Spleen (tissue), 7 donors: ENCODE results near the gene SBK3.

Source experiments
- POLR2AphosphoS5 ChIP-seq, 3 donors: sonication (generic); formaldehyde crosslinking; IDR thresholded peaks; one replicate each; pipeline ENCODE4 v1.5.1; 2017; ENCODE audit warnings: antibody characterized with exemption in 3 of 3
- TF ChIP-seq, protein P1 (sequence below), 11 experiments: fragments of 200-600 bp in 7 of 11; fragments of 450-650 bp in 4 of 11; sonication (generic) in 4 of 11; IDR thresholded peaks in 8 of 11; conservative IDR thresholded peaks in 3 of 11; 1 replicate in 7 of 11; 2 replicates in 4 of 11; pipeline versions ENCODE4 v1.4.0 to v1.8.0; 2016 to 2021; ENCODE audit warnings: antibody characterized with exemption in 11 of 11, inconsistent platforms in 4 of 11, mild to moderate bottlenecking in 1 of 11
- donor health status: DM: no; HTN: no; CAD: no; lungs with moderate emphysema.
- donor health status: DM: no; HTN: no; CAD: no.
- donor health status: DM: no; HTN: no; CAD: no.

DNA sequence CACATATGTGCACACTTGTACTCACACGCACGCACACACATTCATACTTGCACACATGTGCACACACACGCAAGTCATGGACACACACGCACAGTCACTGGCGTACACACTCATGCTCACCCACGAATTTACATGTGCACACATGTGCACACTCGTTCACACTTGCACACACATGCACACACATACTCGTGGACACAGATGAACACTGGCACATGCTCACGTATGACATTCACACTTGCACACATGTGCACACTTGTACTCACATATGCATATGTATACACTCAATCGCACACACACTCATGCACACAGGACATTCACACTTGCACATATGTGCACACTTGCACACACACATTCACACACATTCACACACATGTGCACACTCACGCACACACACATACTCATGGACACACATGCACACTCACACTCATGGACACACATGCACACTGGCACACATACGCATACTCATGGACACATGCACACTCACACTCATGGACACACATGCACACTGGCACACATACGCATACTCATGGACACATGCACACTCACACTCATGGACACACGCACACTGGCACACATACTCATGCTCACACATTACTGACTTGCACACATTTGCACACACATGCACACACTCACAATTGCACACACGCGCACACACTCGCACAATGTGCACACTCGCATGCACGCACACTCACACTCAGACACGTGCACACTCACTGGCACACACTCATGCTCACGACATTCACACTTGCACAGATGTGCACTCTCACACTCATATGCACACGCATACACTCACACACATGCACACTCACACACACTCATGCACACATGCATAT, 17.9 kb downstream of the SBK3 start:
- no peak for TF ChIP-seq POLR2AphosphoS5 (IDR thresholded peaks at IDR 0.05)
- TF ChIP-seq, protein P1, sequence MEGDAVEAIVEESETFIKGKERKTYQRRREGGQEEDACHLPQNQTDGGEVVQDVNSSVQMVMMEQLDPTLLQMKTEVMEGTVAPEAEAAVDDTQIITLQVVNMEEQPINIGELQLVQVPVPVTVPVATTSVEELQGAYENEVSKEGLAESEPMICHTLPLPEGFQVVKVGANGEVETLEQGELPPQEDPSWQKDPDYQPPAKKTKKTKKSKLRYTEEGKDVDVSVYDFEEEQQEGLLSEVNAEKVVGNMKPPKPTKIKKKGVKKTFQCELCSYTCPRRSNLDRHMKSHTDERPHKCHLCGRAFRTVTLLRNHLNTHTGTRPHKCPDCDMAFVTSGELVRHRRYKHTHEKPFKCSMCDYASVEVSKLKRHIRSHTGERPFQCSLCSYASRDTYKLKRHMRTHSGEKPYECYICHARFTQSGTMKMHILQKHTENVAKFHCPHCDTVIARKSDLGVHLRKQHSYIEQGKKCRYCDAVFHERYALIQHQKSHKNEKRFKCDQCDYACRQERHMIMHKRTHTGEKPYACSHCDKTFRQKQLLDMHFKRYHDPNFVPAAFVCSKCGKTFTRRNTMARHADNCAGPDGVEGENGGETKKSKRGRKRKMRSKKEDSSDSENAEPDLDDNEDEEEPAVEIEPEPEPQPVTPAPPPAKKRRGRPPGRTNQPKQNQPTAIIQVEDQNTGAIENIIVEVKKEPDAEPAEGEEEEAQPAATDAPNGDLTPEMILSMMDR (IDR thresholded peaks at IDR 0.05 in 8 of 11, conservative IDR thresholded peaks at IDR 0.05 in 3 of 11) = no peak
